Measurements from ENCODE around the gene WWOX. TPM values are rescaled to one million over a fixed set of nuclear protein-coding genes. Genes with fewer than 3 reads are reported as not detected.

WWOX gene
- total RNA-seq, 6 experiments from 2014 or later = 0.46 to 3.4 (median 1.3) TPM

- no peaks in the 10 kb centered on the region for H3K27me3 Mint-ChIP-seq (ENCODE audit: insufficient read depth)
- H3K27ac Mint-ChIP-seq = no peak overlapping the region
- TF ChIP-seq CTCF (IDR thresholded peaks at IDR 0.05) = no peak
- H3K4me1 Mint-ChIP-seq (ENCODE audit: low read depth) = no peaks in the 10 kb centered on the region
- H3K36me3 Mint-ChIP-seq (ENCODE audit: low read depth) = no peaks in the 10 kb centered on the region
- H3K4me3 Mint-ChIP-seq = no peak overlapping the region
- H3K9me3 Mint-ChIP-seq = peaks cover 62% of the 10 kb centered on the region
- DNase-seq = no peak
These were observed 1057.3 kb downstream of the WWOX start for GRCh38 chr16:79156761-79157160.

- peaks cover 57% of the 10 kb centered on the region for H3K9me3 Mint-ChIP-seq
- no peak for TF ChIP-seq CTCF (IDR thresholded peaks at IDR 0.05)
These were observed 1058.9 kb downstream of the WWOX start for GRCh38 chr16:79158337-79158736.

GRCh38 chr16:79159261-79160049, 1060.0 kb downstream of the WWOX start:
- H3K9me3 Mint-ChIP-seq = peaks cover 52% of the 10 kb centered on the region

More at GRCh38 chr16:79158337-79158736, 1058.9 kb downstream of the WWOX start:
- H3K27me3 Mint-ChIP-seq (ENCODE audit: insufficient read depth) = no peaks in the 10 kb centered on the region; the same call in 1 of the 2 replicates
- 0 out of 2 replicates have a peak, but pooled peaks cover 2% of the 10 kb centered on the region for H3K36me3 Mint-ChIP-seq (ENCODE audit: low read depth)
- no peak overlapping the region for H3K27ac Mint-ChIP-seq
- H3K4me1 Mint-ChIP-seq (ENCODE audit: low read depth) = no peaks in the 10 kb centered on the region
- no peak overlapping the region for H3K4me3 Mint-ChIP-seq
- DNase-seq = no peak

GRCh38 chr16:79162977-79163376, 1063.5 kb downstream of the WWOX start:
- peaks cover 53% of the 10 kb centered on the region for H3K9me3 Mint-ChIP-seq
- TF ChIP-seq CTCF (IDR thresholded peaks at IDR 0.05) = no peak
- DNase-seq = no peak
- H3K36me3 Mint-ChIP-seq (ENCODE audit: low read depth) = peaks cover 7% of the 10 kb centered on the region; the same call in 1 of the 2 replicates
- no peak overlapping the region for H3K4me3 Mint-ChIP-seq
- H3K4me1 Mint-ChIP-seq (ENCODE audit: low read depth) = no peaks in the 10 kb centered on the region
- H3K27ac Mint-ChIP-seq = no peak overlapping the region
- no peaks in the 10 kb centered on the region; the same call in 1 of the 2 replicates for H3K27me3 Mint-ChIP-seq (ENCODE audit: insufficient read depth)

More at GRCh38 chr16:79159261-79160049, 1060.0 kb downstream of the WWOX start:
- Mint-ChIP-seq H3K4me3 (no peak overlapping the region), H3K36me3 (ENCODE audit: low read depth) (0 out of 2 replicates have a peak, but pooled peaks cover 6% of the 10 kb centered on the region), H3K27me3 (ENCODE audit: insufficient read depth) (no peaks in the 10 kb centered on the region; the same call in 1 of the 2 replicates), H3K4me1 (ENCODE audit: low read depth) (no peaks in the 10 kb centered on the region), H3K27ac (no peak overlapping the region)
- DNase-seq = no peak
- TF ChIP-seq CTCF (IDR thresholded peaks at IDR 0.05) = no peak

GRCh38 chr16:79163691-79164387, 1064.4 kb downstream of the WWOX start:
- H3K27ac Mint-ChIP-seq = no peak overlapping the region
- peaks cover 53% of the 10 kb centered on the region for H3K9me3 Mint-ChIP-seq
- no peaks in the 10 kb centered on the region for H3K4me1 Mint-ChIP-seq (ENCODE audit: low read depth)
- TF ChIP-seq CTCF (IDR thresholded peaks at IDR 0.05) = no peak
- no peaks in the 10 kb centered on the region; the same call in 1 of the 2 replicates for H3K27me3 Mint-ChIP-seq (ENCODE audit: insufficient read depth)
- DNase-seq = no peak
- no peak overlapping the region for H3K4me3 Mint-ChIP-seq
- peaks cover 10% of the 10 kb centered on the region; the same call in 1 of the 2 replicates for H3K36me3 Mint-ChIP-seq (ENCODE audit: low read depth)
